ENCODE data around the gene TMEM126B.

Gene TMEM126B

GRCh38 chr11:85685125-85685819 is 56.9 kb downstream of the TMEM126B start:
- no peak for DNase-seq

- no peak for DNase-seq
Observed at GRCh38 chr11:85685820-85686459, 57.5 kb downstream of the TMEM126B start, which contains the start of gene CCDC89. TSS of gene CCDC89 (minus strand) at chr11:85686195. CDS start at chr11:85686130, 65 bp downstream.

Data from activated CD4-positive, alpha-beta T cell treated with anti-CD3 and anti-CD28 coated beads for 1 hour (primary cell).